NCI-H69 (cell line): ENCODE measurements around the gene TTLL5.

Experiments
- DNase-seq: peaks from one replicate; lab custom pipeline; 2025; lab: John Stamatoyannopoulos, UW

The TTLL5 gene

GRCh38 chr14:75871181-75871880 lies 210.3 kb downstream of the TTLL5 start:
- no peak for DNase-seq

DNA sequence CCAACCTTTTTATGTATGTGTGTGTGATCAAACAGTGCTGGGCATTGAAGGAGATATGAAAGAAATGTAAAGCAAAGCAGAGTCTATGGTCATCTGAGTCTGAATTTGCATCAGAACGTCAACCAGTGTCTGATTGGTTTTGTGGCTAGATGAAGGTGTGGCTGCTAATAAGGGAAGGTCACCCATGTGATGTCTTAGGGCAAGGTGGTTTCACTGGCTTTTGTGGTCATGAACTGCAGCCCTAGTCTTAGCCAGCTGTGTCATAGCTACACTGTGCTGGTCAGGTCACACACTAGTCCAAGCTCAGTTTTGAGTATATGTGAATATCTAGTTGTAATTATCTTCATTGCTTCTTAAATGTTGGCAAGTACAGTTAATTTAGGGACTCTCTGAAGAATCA lies 214.9 kb downstream of the TTLL5 start:
- no peak for DNase-seq

- peak; percentile 9 for DNase-seq
Measured at GRCh38 chr14:75876530-75876929, 215.5 kb downstream of the TTLL5 start.

DNA sequence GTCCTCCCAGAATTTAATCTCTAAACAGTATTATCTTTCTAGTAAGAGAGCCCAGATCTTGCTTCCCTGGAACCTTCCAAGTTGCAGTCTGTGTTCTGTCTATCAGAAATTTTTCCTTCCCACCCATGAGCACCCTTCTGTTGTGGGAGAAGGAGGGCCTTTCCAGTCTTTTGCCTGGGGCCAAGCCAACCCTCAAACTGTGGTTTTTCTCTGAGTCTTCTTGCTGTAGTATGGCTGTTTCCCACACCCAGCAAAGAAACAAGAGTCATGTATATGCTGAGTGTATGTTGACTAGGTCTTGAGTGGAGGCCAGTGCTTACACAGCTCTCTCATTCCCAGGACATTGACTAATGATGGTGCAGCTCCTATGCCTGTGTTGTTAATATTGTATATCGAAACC lies 216.2 kb downstream of the TTLL5 start:
- peak; percentile 33 for DNase-seq

DNA sequence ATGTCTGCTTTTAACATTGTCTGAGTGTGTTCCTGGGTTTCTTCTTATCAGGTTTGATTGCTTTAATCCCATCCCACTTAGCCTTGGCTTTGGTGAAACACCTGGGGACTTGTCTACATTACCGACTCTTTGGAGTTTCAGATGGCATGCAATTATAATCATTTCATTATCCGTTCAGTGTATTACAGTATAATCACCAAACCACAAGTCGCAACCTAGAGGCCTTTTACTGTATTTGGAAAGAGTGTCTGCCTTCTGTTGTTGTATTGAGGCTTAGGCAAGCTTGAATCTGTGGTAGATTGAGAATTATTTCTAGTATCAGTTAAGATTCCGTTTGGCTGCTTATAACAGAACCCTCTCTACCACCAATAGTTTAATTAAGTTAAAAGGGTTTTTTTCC lies 216.8 kb downstream of the TTLL5 start:
- DNase-seq: peak; percentile 88

DNA sequence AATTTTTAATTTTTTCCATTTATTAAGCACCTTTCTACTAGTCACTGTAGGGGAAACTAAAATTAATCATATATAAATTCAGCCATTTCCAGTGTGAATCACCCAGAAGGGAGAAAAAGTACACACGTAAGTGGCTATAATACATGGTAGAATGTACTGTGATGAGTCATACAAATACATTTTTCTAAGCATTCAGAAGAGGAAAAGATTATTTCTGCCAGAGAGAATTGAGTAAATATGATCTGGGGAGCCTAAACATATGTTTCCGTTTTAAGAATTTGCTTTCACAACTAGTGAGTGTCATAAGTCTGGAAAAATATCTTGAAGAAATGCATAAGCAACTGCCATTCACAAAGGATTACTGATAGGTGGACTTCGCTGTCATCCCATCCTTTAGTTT lies 218.0 kb downstream of the TTLL5 start:
- DNase-seq: no peak

DNA sequence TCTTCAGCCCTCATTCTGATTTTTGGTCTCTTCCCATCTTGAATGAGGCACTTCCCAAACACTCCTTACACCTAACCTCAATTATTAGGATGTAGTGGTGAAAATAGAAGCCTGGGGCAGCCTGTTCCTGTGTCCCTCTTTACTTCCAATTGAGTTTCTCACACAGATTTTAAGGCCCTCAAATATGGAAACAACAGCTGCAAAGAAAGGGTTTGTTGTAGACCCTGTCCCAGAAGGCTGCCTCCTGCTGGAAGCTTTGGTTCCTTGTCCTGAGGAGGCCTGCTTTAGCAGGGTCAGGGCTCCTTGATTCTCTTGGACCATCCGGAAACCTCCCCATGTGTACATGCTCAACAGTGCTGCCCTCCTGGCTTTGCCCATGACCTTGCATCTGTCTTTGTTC lies 219.5 kb downstream of the TTLL5 start:
- DNase-seq: no peak

- DNase-seq: no peak
Measured at GRCh38 chr14:75881994-75882393, 220.9 kb downstream of the TTLL5 start.

GRCh38 chr14:75884198-75884611 lies 223.2 kb downstream of the TTLL5 start:
- peak; percentile 16 for DNase-seq

DNA sequence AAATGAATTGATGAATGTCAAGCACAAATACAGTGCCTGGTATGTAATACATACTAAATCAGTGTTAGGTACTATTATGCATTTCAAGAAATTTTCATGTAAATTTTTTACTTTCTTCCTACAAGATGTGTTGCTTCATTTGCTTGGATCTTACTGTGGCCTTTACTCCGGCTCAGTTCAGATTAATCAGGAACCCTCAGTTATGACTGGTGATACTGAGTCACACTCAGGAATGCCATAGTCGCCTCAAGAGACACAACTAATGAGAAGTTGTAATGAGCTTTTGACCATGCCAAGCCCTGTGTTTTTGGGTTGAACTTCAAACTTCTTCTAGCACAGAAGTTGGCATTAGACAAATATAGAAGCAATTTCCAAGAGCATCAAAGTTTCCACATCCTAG lies 224.8 kb downstream of the TTLL5 start:
- DNase-seq: no peak

GRCh38 chr14:75886636-75887348 lies 225.7 kb downstream of the TTLL5 start:
- no peak for DNase-seq

GRCh38 chr14:75888945-75889344 lies 227.9 kb downstream of the TTLL5 start:
- DNase-seq: no peak

- peak; percentile 21 for DNase-seq
Measured at GRCh38 chr14:75896341-75896740, 235.3 kb downstream of the TTLL5 start.

- no peak for DNase-seq
Measured at GRCh38 chr14:75904311-75904710, 243.3 kb downstream of the TTLL5 start.

DNA sequence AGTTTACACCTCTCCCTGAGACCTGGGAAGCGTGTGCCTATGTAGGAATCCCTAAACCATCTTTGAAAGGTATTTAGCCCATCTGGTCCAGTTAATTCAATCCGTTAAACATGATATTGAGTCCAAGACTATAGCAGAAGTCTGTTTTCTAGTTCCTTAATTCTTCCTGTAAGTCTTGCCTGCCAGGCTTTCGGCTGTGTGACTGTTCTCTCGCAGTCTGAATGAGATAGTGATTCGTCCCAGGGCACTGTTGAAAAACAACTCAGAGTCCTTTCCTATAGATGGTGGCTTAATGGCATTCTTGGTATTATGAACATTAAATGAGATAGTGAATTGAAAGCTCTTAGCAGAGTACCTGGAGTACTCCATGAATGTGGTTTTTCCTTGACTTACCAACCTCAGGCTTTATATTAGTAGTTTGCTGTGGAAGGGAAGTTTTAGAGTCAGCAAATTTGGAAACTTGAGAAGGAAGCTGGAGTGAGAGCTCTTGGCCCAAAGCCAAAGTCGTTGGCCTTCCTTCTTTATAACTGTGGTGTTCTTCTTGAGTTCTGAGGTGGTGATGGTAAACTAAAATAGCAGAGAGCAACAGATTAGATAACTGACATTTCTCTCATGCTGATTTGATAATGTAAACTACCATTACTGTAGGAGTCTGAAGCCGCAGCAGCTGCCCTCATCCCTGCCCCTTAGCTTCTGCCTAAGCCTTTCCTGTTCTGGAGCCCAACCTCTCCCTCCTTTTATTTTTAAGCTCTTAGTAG lies 244.3 kb downstream of the TTLL5 start:
- peak; percentile 31 for DNase-seq

DNA sequence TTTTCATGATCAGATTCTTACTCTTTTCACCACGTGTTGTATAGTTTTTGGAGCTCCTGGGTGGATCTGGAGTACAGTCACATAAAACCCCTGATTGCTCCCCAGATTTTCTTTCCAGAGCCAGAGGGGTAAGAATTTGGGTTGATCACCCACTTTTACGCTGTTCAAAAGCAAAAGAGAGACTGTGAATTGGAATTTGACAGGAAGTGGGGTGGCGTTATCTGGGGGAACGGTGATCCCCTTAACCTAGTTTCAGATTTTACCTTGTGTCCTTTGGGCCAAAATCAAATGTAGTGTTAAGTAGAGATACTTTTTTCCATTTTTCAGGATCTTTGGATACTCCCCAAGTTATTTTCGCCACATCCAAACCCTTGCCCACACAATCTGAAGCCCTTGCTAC lies 245.2 kb downstream of the TTLL5 start:
- no peak for DNase-seq

DNA sequence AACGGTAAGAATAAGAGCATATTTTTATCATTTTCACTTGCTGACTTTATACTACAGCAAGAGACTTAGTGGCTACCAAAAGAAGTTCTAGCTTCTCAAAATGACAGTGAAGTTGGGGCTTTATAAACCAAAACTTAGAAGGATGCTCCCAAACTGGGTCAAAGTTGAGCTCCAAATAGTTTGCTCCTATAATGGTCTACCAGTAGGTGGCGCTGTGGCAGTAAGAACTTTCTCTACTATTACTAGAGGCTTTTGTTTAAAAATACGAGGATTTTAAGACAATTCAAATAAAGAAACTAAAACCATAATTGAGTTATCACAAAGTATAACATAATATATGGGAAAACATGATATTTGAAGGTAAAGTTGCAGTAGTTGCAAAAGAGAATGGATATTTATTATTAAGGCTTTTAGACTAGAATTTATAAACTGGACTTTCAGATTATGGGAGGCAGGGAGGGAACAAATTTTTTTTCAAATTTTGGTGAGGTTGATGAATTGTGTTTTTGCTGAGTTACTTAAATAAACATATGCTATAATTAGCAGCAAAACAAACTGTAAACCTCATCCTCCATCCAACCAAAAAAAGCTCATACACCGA lies 245.7 kb downstream of the TTLL5 start:
- peak; percentile 73 for DNase-seq

DNA sequence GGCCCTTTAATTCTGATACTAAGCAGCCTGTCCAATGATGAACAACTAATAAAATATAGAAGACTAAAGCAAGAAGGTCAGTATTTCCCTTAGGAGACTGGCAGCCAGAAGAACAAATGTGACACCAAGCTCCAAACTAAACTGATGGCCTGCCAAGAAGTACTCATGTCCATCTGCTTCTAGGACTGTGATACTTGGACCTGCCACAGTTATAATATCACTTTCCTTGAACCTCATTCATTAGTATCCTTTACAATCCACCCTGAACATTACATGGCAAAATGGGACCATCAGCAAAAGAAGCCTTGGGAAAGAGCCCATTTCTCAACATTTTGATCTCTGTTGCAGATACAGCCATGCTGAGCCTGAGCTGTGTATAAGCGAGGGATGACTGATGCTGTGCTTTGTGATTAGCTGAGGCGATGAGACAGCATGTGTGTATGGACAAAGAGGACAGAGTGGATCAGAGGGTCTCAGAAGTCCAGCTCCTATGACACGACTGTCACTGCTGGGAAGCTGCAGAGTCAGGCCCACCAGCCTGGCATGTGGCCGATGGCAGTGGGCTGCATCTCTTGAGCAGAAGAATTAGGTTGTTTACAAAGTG lies 246.8 kb downstream of the TTLL5 start:
- DNase-seq: no peak

- no peak for DNase-seq
Measured at GRCh38 chr14:75909630-75910029, 248.6 kb downstream of the TTLL5 start.

- DNase-seq: peak; percentile 19
Measured at GRCh38 chr14:75910048-75910447, 249.0 kb downstream of the TTLL5 start.

GRCh38 chr14:75911883-75912282 lies 250.8 kb downstream of the TTLL5 start:
- no peak for DNase-seq

GRCh38 chr14:75913183-75913582 lies 252.1 kb downstream of the TTLL5 start:
- no peak for DNase-seq
